ENCODE data around the gene VPS26B. TPM values are rescaled to one million over a fixed set of nuclear protein-coding genes. Genes with fewer than 3 reads are reported as not detected.
A peak's percentile ranks its signal among the peaks of the same experiment; 100 is the strongest.
"Not testable (repeated sequence)": the region's sequence is repeated elsewhere in the genome, so short reads cannot be mapped to it uniquely, and the experiment has no call there.

Gene VPS26B
- total RNA-seq, 2 donors from 2014 or later: 32.5 to 33.6 TPM

DNA sequence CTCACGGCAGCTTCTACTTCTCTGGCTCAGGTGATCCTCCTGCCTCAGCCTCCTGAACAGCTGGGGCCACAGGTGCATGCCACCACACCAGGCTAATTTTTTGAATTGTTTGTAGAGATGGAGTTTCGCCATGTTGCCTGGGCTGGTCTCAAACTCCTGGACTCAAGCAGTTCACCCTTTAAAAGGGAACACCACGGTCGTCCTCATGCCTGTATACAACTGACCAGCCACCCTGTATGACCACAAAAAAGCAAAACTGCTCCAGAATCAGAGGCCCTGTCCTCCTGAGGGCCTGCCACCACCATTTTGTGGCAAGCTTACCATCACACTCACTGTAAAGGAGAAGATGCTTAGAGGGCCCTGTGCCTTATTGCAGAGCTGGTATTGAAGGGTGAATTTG is 53.9 kb downstream of the VPS26B start:
- Mint-ChIP-seq H3K9me3 (no peaks in the 10 kb centered on the region), H3K27me3 (ENCODE audit: insufficient read depth) (peaks cover 20% of the 10 kb centered on the region), H3K27ac (no peak overlapping the region), H3K36me3 (ENCODE audit: low read depth) (no peaks in the 10 kb centered on the region), H3K4me3 (no peak overlapping the region), H3K4me1 (peaks cover 10% of the 10 kb centered on the region)
- Histone ChIP-seq H3K4me1 (ENCODE audit: control insufficient read depth, insufficient read depth, low read length) (no peaks in the 10 kb centered on the region), H3K36me3 (ENCODE audit: control insufficient read depth, insufficient read depth, low read length) (no peaks in the 10 kb centered on the region), H3K9ac (ENCODE audit: extremely low read depth, low read length, poor library complexity, severe bottlenecking) (no peak overlapping the region), H3K9me3 (ENCODE audit: control insufficient read depth, low read length) (peaks cover 6% of the 10 kb centered on the region), H3K27me3 (ENCODE audit: control insufficient read depth, insufficient read depth, low read length, poor library complexity, severe bottlenecking) (peaks cover 52% of the 10 kb centered on the region), H3K27ac (ENCODE audit: low read depth, low read length) (no peak overlapping the region), H3K4me3 (ENCODE audit: low read length) (no peak overlapping the region)
- WGBS, 2 experiments (ENCODE audit: insufficient coverage in 1 of 2, insufficient read length in 1 of 2): 96 to 100% methylated on average over 3 to 4 of the region's 4 CpGs
- no peak for DNase-seq
- TF ChIP-seq, protein P1, sequence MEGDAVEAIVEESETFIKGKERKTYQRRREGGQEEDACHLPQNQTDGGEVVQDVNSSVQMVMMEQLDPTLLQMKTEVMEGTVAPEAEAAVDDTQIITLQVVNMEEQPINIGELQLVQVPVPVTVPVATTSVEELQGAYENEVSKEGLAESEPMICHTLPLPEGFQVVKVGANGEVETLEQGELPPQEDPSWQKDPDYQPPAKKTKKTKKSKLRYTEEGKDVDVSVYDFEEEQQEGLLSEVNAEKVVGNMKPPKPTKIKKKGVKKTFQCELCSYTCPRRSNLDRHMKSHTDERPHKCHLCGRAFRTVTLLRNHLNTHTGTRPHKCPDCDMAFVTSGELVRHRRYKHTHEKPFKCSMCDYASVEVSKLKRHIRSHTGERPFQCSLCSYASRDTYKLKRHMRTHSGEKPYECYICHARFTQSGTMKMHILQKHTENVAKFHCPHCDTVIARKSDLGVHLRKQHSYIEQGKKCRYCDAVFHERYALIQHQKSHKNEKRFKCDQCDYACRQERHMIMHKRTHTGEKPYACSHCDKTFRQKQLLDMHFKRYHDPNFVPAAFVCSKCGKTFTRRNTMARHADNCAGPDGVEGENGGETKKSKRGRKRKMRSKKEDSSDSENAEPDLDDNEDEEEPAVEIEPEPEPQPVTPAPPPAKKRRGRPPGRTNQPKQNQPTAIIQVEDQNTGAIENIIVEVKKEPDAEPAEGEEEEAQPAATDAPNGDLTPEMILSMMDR (conservative IDR thresholded peaks at IDR 0.05): no peak

DNA sequence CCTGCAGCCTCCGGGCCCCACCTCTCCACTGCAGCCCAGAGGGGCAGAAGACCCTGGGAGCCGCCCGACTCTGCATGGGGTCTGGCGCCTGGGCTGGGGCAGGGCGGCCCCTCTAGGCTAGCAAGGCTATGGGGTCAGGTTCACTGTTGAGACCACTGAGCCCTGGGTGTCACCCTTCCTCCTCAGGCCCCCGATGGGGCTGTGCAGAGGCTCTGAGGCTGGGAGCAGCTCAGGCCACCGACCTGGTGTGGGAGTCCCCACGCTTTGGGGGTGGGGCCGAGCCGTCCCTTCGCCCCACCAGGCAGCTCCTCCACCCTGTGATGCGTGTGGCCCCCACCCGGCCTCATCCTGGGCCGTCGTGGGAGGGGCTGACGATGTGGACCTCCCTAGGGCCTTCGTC is 57.2 kb downstream of the VPS26B start:
- not testable (repeated sequence) for H3K27ac Mint-ChIP-seq

DNA sequence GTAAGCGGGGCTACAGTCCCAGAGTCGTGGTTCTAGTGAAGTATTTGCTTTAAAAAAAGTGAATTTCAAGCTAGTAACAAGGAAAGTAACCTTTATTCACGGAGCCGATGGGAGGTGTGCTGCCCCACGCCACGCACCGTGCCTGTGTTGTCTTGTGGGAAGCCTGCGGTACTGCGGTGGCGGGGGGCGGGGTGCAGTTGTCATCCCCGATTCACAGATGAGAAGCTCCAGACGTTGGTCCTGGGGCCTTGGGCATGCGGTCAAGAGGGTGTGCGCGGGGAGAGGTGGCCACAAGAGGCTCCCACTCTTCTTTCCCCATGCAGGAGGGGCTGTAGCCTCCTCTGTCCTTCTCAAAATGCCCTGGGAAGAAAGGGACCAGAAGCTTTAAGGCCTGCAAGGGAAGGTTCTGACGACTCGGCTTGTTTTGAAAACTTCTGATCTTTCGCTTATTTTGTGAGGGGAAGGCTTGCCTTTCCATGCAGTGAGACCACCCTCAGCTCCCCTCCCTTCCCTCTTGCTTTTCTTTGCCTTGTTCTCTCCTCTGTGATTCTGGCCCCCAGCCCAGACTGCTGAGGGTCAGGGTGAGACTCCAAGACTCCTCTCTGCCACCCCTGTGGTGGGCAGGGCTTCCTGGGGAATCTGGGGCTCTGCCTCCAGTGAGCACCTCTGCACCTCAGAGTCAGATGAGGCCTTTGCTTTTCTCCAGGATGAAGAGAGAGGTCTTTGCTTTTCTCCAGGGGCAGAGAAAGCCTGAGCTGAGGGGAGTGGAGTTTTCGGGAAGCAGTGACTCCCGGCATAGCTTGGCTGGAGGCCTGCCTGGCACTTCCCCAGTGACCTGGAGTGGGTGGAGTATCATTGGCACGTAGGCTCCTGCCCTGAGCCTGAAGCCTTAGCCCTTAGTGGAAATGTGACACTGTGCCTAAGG is 57.9 kb downstream of the VPS26B start:
- H3K27me3 Mint-ChIP-seq (ENCODE audit: insufficient read depth): peaks cover 5% of the 10 kb centered on the region
- TF ChIP-seq, protein P1 (conservative IDR thresholded peaks at IDR 0.05): no peak
- Histone ChIP-seq H3K9ac (ENCODE audit: extremely low read depth, low read length, poor library complexity, severe bottlenecking) (no peak overlapping the region), H3K4me1 (ENCODE audit: control insufficient read depth, insufficient read depth, low read length) (no peaks in the 10 kb centered on the region), H3K36me3 (ENCODE audit: control insufficient read depth, insufficient read depth, low read length) (no peaks in the 10 kb centered on the region), H3K4me3 (ENCODE audit: low read length) (no peak overlapping the region), H3K27ac (ENCODE audit: low read depth, low read length) (no peak overlapping the region), H3K9me3 (ENCODE audit: control insufficient read depth, low read length) (peaks cover 6% of the 10 kb centered on the region), H3K27me3 (ENCODE audit: control insufficient read depth, insufficient read depth, low read length, poor library complexity, severe bottlenecking) (peaks cover 11% of the 10 kb centered on the region)
- H3K27ac Mint-ChIP-seq: peak overlapping the region; percentile 58
- no peaks in the 10 kb centered on the region for H3K36me3 Mint-ChIP-seq (ENCODE audit: low read depth)
- H3K4me1 Mint-ChIP-seq: peaks cover under 1% of the 10 kb centered on the region
- H3K4me3 Mint-ChIP-seq: no peak overlapping the region
- no peak for DNase-seq
- H3K9me3 Mint-ChIP-seq: no peaks in the 10 kb centered on the region
- 91% methylated on average over 17 to 22 of the region's 22 CpGs for WGBS, 2 experiments (ENCODE audit: insufficient coverage in 1 of 2, insufficient read length in 1 of 2)

More for the DNA sequence above, 57.2 kb downstream of the VPS26B start:
- H3K27me3 ChIP-seq (ENCODE audit: control insufficient read depth, insufficient read depth, low read length, poor library complexity, severe bottlenecking): peaks cover 19% of the 10 kb centered on the region
- not testable (repeated sequence) for H3K9me3 ChIP-seq (ENCODE audit: control insufficient read depth, low read length); H3K36me3 ChIP-seq (ENCODE audit: control insufficient read depth, insufficient read depth, low read length); H3K27ac ChIP-seq (ENCODE audit: low read depth, low read length); H3K4me3 Mint-ChIP-seq; H3K9ac ChIP-seq (ENCODE audit: extremely low read depth, low read length, poor library complexity, severe bottlenecking); H3K4me1 Mint-ChIP-seq; H3K36me3 Mint-ChIP-seq (ENCODE audit: low read depth); H3K4me3 ChIP-seq (ENCODE audit: low read length); H3K9me3 Mint-ChIP-seq; DNase-seq; H3K27me3 Mint-ChIP-seq (ENCODE audit: insufficient read depth); H3K4me1 ChIP-seq (ENCODE audit: control insufficient read depth, insufficient read depth, low read length)
- 78% methylated on average over 6 of the region's 17 CpGs; no CpG with 5 or more reads in 1 of the 2 experiments for WGBS, 2 experiments (ENCODE audit: insufficient coverage in 1 of 2, insufficient read length in 1 of 2)

Measured in endodermal cell (in vitro differentiated cells).